ENCODE results near the gene KLK1.
"Not testable (repeated sequence)": the region's sequence is repeated elsewhere in the genome, so short reads cannot be mapped to it uniquely, and the experiment has no call there.

Gene KLK1

DNA sequence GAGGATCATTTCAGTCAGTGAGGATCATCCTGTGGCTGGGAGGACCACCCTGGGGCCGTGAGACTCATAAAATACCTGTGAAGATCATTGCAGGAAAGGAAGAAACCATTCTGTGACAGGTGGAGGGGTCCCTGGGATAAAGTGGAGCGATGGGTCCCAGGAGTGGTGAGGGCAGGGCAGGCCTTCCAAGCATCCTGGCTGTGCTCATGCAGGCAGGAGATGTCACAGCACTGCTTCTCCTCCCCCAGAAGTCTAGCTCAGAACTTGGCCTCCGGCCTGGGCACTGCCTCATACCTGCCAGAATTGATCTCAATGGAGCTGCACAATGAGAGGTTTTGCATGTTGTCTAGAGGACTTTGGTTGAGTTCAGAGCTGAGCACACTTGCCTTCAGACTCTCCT is 11.1 kb downstream of the KLK1 start:
- DNase-seq, result no peak

DNA sequence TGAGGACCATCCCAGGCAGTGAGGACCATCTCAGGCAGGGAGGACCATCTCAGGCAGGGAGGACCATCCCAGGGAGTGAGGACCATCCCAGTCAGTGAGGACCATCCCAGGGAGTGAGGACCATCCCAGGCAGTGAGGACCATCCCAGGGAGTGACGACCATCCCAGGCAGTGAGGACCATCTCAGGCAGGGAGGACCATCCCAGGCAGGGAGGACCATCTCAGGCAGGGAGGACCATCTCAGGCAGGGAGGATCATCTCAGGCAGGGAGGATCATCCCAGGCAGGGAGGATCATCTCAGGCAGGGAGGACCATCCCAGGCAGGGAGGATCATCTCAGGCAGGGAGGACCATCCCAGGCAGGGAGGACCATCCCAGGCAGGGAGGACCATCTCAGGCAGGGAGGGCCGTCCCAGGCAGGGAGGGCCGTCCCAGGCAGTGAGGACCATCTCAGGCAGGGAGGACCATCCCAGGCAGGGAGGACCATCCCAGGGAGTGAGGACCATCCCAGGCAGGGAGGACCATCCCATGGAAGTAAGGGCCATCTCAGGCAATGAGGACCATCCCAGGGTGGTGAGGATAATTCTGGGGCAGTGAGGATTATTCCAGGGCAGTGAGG is 11.9 kb downstream of the KLK1 start:
- DNase-seq, result not testable (repeated sequence)

DNA sequence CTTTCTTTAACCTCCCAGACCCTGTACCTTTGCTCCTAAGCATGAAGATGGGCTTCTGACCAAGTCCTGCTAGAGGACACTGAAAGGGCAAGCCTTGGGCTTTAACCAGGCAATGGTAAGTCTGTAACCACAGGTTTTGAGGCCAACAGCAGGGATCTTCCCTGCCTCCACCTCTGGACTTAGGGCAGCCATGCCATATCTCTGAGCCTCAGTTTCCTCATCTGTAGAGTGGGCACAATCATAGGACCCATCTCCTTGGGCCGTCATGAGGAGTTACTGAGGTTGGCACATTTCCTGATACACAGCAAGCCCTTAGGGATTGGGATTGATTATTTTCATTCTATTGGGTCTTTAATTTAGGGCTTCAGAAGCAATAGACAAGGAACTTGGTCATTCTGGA is 14.7 kb downstream of the KLK1 start:
- no peak for DNase-seq

DNA sequence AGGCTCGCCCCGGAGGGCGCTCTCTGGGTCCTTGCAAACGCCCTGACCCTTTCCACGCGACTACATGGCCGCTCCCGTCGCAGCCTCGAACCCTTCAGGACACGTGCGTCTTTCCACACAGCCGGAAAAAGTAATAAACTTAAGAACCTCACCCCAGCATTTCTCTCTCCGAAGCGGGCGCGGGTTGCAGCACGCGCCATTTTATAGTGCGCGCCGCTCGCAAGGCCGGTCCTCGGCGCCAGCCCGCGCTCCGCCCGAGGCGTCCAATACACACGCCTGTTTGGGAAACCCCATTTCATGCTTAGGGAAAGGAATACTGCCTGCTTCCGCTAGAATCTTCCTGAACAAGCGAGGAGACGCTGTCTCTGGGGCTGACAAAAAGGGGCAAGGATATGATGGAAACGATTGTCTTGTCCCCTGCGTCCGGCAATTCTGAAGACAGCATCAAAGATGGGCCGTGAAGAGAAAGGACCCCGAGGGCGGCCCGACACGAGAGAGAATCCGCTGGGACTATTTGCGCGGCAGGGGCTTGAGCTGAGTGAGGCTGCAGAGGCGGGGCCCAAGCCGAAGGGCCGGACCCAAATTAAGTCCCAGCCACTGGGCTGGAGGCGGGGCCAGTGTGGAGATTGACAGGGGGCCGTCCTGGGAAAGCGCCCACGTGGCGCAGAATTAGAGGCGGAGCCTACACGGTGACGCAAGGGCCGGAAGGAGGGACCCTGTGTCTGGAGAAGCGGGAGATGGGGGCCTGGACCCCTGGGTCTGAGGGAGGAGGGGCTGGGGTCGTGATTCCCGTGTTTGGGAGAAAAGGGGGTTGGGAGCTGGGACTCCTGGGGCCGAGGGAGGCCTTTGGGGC is 18.9 kb downstream of the KLK1 start:
- DNase-seq, result peak; percentile 97

DNA sequence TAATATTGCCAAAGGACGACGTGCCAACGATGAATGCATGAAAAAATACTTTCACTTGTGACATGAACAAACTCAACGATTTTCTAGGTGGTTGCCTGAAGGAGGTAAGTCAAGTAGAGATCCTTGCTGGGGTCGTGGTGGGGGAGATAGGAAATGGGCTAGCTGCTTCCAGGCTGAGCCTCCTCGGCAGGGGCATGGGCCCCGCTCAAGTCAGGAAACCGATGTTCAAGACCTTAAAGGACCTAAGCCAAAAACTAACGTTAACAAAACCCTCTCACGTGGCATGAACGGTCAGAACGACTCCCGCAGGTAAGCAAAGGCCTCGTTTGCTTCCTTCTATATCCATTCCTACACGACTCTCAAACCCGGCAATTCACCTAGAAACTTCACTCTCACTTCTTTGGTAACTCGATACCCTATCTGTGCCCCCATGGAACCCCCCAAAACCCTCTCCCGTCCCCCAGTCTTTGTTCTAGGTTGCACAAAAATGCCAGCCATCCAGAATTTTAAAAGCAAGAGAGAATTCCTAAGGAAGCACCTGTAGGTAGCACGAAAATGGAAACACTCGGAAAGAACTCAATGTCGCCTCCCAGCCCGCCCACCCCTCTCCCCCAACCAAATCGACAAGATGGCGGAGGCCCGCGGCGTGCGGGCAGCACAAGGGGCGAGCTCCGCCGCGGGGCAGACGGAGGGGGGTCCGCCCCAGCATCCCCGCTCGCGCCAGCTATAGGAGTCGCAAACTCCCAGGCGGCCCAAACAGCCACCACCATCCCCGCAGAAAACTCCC is 19.8 kb downstream of the KLK1 start:
- no peak for DNase-seq

DNA sequence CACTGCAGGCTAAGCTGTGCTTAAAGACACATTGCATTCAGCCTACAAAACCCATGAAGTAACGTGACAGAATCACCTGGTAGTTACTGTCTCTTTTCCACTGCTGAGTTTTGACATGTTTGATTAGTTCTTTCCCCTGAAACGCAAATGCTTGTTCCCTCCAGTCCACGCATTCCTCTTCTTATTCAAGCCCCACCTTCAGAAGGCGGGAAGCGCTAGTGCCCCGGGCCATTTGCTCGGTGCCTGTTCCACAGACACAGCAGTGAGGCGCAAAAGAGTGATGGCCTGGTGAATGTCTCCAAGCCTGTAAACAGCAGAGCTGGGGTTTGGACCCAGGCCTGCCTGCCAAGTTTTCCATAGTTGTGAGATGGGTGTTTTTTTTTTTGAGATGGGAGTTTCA is 22.5 kb downstream of the KLK1 start:
- DNase-seq, result no peak

DNA sequence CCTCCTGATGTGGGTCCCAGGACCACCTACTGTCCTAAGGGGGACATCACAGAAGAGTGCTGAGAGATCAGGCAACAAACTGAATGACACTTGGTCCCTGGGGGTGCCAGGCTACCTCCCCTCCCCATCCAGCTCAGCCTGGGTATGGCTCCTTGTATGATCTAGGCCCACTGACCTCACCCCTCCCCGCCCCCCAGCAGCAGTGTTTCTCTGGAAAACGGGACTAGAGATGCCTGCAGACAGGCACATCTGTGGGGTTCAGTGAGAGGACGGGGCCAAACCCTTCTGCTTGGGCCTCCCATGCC is 24.1 kb downstream of the KLK1 start:
- DNase-seq, result no peak

DNA sequence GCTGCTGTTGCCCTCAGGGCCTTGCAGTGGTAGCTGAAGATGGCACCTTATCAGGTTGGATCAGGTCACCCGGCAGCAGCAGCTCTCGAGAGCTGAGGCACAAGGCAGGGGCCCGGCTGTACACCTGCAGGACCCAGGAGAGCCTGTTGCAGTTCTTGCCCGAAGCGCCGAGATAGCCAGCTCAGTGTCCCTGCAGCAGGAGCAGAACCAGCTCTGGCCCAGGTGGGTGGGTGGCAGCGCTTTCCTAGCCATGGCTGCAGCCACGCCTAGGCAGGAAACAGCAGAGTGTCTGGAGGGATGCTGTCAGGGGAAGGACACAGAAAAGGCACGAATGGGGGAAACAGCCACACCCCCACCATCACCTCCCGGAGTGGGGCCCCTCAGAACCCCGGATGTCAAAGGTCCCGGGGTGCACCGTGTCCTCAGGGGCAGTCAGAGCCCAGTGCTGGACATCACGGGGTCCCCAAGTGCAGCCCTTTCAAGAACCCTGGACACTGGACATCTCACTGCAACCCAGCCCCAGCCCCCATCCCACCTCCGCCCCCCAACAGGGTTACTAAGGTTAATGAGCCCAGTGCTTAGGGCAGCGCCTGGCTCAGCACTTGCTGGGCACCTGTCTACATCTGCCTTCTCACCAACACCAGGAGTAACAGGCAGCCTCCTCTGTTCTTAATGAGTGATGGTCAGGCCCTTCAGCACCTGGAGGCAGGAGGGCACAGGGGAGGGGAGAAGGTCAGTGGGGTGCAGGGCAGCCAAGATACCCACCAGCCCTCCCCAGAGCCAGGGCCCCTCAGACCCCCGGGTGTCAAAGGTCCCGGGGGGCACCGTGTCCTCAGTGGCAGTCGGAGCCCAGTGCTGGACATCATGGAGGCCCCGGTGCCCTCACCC is 24.7 kb downstream of the KLK1 start:
- no peak for DNase-seq

DNA sequence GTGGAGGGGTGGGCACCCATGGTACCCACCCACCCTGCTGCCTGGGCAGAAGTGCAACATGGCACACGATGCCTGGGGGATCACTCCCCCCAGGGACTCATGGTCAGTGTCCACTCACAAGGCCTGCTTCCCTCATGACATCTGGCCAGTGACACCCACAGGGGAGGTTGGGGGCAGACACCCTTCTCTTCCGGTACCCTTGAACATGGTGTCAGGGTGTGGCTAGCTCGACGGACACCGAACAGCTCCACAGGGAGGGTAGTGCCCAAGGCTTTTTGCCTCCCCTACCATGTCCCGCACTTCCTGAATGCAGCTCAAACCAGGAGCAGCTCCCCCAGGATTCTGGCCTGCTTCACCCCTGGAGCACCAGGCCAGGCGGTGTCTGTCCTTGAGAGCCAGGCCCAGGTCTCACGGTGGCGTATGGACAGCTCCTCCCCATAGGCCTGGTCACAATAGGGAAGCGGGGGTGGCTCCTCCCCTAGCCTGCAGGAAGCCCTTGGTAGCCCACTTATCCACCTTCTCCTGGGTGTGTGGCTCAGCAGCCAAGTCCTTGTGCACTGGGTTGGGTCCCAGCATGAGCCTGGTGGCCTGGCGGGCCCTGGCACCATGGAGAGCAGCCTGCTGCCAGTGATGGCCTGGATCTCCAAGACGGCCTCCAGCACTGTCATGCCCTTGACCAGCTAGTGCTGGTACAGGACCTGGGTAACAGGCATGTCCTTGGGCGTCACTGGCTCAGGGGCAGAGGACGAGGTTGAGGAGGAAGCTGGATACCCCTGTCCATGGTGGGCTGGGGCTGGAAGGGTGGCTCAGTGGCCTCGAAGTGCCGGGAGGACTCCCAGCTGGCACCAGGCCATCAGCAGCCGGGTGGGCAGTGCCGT is 25.6 kb downstream of the KLK1 start:
- DNase-seq, result no peak

DNA sequence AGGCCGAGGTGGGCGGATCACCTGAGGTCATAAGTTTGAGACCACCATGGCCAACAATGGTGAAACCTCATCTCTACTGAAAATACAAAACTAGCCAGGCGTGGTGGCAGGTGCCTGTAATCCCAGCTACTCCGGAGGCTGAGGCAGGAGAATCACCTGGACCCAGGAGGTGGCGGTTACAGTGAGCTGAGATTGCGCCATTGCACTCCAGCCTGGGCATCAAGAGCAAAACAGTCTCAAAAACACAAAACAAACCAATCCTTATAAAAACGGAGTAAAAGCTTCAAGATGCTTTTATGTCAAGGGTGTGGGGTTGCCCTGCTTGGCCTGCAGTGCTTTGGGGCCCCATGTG is 26.2 kb downstream of the KLK1 start:
- no peak for DNase-seq

DNA sequence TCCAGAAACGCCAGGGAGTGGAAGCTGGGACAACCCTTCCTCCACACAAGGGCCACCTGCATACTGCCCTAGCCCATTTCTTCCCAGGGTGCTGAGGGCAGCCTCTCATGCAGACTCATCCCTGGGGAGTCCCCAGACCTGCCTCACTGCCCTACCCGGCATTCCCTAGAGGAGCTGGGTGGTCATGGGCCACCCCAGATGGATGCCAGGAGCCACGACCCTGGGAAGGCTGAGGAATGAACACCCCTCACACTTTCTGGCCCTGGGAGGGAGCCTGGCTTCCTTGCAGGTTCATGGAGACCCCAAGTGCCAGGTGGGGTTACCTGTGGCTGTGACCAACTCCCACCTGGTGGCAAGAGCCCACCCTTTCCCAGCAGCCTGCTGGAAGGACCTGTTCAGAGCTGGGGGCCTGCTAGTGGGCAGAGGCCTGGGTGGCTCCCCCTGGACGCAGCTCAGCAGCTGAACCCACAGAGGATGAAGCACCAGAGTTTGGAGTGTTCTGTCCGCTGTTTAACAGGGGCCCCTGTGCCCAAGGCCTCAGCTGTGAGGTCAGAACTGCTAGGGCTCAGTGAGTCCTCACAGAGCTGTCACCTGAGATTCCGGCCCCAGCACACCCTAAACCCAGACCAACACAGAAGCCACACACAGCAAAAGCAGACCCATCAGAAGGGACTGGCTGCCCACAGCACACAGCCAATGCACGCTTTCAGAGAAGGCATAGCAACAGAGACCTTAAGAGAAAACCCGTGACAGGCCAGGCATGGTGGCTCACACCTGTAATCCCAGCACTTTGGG is 26.8 kb downstream of the KLK1 start:
- DNase-seq, result no peak

DNA sequence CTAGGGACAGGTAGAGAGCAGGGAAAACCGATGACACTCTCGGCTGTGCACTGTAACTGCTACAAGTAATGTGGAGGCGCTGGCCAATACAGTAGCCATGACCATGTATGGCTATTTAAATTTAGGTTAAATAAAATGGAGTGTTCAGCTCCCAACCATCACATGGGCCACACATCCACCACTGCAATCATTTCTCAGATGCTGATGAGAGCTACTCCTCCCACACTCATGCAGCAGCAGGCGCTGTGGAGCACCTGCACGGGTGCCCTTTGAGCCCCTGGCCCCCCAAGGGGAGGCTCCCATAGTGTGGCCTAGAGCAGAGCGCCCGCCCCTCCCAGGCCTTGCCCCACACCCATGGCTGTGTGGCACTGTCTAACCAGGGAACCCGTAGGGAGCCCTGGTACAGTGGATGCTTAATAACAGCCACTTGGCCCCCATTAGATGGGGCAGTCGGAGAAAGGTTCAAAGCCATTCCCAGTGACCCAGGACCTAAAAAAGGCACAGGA is 27.4 kb downstream of the KLK1 start:
- DNase-seq, result no peak

DNA sequence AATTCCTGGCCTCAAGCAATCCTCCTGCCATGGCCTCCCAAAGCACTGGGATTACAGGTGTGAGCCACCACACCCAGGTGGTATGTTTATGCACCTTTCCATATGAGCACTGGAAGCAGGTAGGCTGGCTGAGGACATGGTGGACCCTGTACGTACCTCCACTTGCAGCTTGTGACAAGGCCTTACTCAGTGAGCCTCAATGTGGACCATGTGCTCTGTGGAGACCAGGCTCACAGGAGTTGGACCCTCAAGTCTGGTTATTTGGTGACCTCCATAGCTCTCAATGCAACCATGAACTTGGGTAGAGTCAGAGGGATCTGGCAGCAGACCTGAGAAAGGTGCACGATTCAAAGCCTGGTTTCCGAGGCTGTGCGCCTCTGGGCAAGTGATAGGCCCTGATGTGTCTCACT is 27.9 kb downstream of the KLK1 start:
- DNase-seq, result no peak

DNA sequence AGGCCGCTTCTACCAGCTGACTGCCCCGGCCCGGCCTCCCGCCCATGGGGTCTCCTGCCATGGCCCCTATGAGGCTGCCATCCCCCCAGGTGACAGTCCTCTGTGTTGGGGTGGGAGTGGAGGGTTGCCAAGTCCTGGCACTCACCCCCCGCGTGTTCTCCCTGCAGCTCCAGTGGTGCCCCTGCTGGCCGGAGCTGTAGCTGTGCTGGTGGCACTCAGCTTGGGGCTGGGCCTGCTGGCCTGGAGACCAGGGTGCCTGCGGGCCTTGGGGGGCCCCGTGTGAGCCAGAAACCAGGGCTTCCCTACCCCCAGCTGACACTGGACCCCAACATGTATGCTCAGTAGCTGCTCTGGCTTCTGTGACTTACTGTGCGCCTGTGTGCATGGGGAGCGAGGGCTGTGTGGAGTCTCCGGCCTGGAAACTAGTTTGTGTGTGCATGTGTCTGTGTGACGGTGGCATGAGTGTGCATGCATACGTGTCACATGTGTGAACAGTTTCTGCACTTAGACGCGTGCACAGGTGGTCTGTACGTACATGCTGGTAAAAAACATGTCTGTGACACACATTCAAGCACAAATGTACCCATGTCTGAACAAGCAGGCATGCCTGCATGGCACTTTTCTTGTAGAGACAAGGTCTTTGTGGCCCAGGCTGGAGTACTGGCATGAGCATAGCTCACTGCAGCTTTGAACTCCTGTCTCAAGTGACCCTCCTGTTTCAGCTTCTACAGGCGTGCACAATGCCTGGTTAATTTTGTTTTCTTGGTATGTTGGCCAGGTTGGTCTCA is 28.5 kb downstream of the KLK1 start:
- no peak for DNase-seq

DNA sequence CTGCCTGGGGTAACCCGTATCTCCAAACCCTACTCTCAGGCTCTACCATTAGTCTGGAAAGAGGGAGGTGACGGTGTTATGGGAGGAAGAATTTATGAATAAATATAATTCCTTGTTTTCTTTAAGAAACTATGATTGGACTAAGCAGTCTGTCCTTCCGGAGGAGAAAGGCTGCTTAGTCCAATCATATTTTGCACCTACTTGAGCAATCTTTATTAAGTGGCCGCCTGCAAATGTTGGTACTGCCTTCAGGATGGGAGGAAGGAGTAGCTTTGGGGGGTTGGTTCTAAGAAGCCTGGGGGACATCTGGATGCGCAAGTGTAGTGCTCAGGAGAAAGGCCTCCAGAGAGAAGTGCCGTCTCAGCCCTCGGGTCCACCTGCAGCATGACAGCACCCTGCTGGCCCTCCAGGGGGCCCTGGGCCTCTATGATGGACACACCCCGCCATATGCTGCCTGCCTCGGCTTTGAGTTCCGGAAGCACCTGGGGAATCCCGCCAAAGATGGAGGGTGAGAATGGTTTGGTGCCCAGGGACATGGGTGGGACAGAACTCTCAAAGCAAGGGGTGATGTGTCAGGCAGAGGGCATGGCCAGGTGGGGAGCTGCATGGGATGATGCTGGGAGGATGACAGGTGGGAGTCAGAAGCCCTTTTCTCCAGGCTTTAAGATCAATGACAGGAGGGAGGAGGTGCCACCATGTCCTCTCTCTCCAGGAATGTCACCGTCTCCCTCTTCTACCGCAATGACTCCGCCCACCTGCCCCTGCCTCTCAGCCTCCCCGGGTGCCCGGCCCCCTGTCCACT is 29.3 kb downstream of the KLK1 start:
- DNase-seq, result no peak

DNA sequence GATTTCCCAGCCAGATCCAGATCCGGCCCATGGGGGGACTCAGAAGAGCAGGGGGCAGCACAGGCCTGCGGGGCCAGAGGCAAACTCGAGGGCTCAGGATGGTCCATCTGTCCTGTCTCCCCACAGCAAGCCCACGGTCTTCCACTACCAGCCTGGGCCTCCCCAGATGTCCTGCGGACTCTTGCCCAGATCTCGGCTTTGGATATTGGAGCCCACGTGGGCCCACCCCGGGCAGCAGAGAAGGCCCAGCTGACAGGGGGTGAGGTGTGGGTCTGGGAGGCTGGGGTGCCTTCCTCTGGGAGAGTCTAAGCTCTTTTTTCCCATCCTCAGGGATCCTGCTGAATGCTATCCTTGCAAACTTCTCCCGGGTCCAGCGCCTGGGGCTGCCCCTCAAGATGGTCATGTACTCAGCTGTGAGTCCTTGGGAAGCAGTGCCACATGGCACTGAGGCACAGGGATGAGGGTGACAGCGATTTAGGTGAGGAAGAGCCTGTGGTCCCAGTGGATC is 30.0 kb downstream of the KLK1 start:
- no peak for DNase-seq

DNA sequence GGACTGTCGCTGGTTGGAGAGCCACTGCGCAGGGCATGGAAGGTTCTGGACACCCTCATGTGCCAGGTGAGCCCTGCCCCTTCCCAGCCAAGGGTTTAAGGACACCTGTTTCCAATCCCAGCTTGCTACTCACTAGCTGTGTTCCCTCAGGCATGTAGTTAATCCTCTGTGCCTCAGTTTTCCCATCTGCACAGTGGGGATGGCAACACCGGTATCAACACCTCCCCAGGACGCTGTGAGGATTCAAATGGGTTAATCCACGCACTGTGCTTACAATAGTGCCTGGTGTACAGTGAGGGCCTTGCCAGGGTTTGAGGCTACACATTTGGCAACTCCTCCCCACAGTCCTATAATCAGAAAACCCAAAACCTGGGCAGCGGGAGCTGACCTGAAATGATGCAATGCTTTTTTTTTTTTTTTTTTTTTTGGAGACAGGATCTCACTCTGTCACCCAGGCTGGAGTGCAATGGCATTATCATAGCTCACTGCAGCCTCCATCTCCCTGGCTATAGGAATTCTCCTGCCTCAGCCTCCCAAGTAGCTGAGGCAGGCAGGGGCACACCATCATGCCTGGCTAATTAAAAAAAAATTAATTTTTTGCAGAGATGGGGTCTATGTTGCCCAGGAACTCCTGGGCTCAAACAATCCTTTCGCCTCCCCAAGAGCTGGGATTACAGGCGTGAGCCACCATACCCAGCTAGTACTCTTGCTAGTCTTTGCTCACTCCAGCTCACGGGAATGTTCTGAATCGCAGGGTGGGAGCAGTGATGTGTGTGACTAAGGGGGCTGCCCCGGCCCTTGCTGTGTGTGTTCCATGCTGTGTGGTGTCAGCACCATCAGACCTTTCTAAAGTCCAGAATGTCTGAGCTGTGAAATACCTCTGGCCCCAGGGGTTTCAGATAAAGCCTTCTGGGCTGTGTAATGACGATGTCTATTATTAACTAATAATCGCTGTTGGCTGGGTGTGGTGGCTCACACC is 31.0 kb downstream of the KLK1 start:
- DNase-seq, result no peak
